GM19023 (cell line): ENCODE data around the gene C2CD3.

Experiments
- ATAC-seq: cut with Tn5 transposase; IDR thresholded peaks from one replicate; pipeline ENCODE4 v1.9.1; 2021; ENCODE audit warnings: mild to moderate bottlenecking, moderate library complexity; ENCODE audit not compliant: unreplicated experiment

Gene C2CD3

DNA sequence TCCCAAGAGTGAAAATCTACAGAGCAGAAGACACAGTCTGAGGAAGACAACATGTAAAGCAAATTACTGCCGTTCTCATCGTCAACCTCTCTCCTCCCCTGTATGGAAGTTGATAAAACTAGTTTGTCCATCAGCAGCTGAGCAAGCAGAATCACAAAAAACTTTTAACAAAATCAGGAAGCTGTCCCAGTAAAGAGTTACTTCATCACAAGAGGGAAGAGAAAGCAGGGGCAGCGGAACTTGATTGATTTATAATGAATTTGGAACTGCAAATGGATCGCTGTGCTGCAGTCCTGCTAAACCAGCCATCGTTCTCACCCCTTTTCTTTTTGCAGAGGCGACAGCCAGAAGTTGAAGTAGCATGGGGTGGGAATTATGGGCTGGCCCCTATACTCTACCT is 148.3 kb downstream of the C2CD3 start:
- no peak for ATAC-seq

DNA sequence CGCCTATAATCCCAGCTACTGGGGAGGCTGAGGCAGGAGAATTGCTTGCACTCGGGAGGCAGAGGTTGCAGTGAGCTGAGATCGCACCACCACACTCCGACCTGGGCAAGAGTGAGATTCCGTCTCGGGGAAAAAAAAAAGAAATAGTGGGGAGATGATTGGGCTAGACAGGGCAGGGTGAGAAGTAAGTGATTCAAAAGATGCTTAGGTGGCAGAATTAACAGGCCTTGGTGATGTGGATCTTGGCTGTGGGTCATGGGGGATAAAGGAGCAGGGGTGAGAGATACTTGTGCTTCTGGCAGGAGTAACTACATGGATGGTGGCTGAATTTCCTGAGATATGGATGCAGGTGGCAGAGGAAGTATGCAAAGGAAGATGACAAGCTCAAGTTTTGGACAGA is 148.8 kb downstream of the C2CD3 start:
- ATAC-seq = no peak

DNA sequence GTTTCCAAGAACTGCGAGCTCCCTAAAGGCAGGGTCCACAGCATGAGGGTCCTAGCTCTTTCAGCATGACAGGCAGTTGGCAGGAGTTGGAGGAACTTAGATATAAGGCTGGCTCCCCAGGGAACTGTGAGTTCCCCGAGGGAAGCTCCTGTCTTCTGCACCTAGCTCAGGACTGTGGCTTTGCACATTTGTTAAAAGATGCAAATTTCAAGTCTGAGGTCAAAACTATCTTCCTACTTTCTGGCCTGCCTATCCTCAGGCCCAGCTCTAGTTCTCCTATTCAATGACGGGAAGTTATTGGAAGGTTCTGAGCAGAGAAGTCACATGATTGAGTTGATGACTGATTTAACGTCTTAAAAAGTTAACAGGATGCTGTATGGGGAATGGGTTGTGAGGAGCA is 150.3 kb downstream of the C2CD3 start:
- no peak for ATAC-seq

DNA sequence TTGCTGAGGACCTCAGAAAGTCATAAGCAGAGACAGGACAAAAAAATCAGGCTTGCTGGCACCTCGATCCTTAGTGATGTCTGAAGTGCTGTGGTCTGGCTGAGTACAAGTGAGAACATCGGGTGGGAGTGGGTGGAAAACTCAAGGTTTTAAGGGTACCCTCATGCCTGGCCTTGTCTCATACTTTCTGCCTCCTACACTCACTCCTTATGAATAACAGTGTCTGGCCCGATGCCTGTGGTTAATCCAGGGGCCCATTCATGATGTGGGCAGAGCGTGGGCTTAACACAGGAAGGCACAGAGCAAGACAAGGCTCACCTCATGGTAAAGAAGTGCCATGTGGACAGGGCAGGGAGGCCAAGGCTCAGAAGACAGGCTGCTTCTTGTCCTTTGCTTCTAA is 150.9 kb downstream of the C2CD3 start:
- no peak for ATAC-seq

DNA sequence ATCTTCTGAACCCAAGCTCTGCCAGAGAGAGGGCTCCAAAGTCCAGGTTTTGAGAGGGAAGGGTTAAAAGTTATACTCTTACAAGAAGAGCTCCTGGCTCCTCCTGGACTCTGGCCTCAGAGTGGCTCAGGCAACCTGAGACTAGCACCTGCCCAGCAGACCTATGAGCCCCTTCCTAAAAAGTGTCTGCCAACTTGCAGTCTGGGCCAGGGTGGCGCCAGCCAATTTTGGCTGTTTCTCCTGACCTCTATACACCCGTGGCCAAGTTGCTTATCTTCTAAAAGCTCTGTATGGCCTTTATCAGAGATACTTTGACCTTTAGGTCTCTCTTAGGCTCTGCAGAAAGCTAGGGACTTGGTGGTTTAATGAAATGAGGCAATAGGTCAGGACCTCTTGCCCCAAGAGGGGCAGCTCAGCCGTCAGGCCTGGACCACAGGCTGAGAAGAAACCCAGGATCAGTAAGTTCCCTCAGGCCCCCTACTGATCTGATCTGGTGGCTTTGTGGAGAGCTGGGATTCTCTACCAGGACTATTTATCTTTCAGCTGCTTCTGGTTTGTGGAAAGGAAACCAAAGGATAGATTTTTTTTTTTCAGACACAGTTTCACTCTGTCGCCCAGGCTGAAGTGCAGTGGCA is 151.6 kb downstream of the C2CD3 start:
- ATAC-seq = no peak

DNA sequence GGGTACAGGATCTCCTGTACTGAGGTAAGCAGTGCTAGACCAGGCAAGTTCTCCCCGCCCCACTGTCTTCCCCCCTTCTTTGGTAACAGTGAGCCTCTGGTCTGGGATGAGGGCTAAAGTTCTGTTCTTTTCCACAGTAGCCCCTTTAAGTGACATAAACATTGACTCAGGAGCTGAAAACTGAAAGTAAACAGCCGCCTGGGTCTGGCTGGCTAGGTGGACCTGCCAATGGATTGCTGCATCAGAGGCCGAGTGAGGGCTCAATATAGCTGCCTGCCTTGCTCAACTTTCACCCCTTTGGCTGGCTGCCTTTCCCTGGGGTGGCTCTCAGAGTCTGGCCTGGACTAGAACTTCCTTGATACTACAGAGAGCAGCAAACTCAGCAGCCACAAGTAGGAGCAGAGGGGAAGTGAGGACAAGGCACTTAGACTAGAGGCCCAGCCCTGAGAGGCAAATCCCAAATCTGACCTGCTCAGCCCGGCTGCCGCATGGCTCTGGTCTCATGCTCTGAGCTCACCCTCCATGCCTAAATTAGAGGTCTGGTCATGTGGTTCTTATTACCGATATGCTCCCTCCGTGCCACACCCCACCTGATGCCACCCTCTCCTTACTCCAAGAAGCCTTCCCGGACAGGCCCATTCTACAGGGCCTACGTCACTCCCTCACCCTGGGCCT is 152.3 kb downstream of the C2CD3 start:
- ATAC-seq = no peak

DNA sequence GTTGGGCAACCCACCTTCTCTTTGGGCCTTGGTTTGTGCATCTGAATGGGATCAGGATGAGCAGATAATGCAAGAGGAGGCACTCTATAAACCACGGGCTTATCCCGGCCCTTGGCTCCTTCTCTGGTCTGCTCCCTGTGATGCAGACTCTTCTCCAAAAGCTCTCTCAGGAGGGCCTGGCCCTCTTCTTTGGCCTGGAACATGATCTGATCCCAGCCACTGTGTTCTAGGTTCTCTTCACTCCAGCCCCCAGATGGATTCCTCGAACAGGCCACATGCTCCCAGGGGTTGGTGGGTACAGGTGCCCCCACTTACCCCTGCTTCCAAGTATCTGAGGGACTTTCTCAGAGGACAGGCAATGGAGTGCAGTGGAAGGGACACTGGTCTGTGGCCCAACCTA is 153.2 kb downstream of the C2CD3 start:
- no peak for ATAC-seq

DNA sequence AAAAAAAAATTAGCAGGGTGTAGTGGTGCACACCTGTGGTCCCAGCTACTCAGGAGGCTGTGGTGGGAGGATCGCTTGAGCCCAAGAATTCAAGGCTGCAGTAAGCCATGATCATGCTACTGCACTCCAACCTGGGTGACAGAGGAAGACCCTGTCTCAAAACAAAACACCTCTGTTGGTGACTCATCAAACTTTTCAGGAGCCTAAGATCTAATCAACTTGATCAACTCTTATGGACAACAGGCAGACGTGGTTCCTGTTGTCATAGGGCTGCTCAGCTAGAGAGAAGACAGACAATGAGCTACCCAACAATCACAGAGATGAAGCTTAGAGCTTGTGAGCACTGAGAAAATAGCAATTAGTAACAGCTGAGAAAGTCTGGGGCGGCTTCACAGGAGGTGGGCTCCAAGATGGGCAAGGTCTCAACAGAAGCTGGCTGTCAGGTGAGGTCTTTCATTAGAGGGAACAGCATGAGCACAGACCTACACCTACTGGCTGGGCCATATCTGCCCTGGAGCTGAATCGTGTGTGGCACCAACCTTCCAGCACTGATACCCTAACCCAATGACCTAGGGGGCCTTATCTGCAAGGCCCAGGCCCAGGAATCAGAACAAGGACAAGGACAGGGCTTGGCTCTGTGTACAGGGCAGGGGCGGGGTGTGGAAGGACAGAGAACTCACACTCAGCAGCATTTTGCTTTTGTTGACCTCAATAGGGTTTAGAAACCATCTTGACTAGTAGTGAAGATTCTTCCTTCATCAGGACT is 154.7 kb downstream of the C2CD3 start:
- ATAC-seq = no peak

DNA sequence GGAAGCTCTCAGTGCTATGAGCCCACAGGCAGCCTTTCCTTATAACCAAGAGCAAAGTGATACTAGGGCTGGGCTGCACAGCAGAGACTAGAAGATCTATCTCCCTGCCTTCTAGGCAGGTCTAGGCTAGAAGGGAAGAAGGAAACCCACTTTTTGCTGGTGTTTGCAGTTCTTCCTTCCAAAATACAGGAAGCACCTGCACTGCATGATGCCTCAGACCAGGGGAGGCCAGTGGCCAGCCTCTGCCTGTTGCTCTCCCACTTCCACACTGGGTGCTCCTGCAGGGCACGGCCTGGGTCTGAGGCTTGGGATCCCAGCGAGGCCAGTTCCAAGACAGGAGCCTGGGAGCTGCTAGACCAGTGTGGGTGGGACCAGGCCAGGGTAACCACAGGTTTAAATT is 155.9 kb downstream of the C2CD3 start:
- ATAC-seq = no peak

DNA sequence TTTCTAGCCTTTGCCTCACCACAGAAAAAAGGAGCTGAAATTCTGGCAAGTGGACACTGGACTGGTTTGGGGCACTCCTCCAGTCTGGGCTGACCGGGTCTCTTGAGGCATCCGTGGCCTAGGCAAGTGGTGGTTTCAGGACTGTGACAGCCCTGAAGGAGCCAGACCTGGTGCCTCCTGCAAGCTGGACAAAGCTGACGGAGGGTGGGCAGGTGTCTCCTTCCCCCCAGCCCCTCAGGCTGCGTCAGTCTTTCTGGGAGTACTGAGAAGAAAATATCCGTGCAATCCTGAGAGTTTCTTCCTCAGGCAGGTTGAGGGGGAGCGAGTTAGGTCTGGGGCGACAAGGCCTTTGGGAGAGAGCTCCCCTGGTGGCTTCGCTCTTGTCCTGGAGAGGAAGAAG is 157.7 kb downstream of the C2CD3 start:
- no peak for ATAC-seq

DNA sequence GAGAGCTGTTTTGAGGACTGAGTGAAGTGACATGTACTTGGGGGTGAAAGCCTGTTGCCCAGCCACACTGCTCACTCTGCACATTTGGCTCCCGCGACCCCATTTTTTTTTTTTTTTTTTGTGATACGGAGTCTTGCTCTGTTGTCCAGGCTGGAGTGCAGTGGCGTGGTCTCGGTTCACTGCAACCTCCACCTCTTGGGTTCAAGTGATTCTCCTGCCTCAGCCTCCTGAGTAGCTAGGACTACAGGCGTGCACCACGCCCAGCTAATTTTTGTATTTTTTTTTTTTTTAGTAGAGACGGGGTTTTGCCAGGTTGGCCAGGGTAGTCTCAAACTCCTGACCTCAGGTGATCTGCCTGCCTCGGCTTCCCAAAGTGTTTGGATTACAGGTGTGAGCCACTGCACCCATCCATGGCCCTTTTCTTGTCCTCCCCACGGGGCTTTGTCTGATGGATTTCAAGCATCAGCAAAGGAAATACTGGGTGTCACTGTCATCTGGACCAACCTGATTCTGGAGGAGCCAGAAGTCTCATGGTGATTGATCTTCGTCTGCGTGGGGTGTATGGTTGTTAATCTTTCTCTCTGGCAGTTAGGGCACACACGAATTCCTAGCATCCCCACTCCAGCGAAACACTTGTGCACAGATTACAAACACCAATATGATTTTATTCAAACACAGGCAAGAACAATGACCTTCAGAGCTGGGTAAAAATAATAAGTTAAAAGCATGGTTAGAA is 158.6 kb downstream of the C2CD3 start:
- ATAC-seq = no peak

DNA sequence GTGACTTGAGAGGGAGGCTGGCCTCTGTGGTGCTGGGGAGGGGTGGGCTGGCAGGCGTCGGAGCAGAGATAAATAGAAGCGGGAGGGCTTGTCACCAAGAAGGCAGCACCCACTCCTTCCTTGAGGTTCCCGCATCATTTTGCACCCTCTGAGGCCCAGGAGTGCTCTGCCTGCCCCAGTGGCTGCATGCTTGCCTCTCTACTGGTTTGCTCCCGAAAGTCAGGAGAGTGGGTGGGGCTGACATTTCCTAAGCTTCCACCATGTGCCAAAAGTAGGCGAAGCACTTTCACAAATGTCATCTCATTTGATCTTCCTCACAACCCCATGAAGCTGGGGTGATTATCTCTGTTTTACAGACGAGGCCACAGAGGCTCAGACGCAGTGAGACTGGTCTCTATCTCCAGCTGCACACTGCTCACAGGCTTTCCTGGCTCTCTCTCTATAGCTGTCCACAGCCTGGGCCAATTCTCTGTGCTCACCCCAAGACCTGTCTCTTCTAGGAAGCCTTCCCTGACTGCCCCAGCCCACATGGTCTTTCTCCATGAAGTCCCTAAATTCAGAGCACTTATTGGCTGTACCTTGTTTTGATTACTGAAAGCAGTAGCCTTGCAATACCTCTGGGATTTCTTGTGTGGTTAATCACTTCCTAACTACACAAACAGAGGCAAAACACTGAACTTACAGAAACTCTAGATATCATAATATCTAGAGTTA is 159.3 kb downstream of the C2CD3 start:
- peak; percentile 74 for ATAC-seq

DNA sequence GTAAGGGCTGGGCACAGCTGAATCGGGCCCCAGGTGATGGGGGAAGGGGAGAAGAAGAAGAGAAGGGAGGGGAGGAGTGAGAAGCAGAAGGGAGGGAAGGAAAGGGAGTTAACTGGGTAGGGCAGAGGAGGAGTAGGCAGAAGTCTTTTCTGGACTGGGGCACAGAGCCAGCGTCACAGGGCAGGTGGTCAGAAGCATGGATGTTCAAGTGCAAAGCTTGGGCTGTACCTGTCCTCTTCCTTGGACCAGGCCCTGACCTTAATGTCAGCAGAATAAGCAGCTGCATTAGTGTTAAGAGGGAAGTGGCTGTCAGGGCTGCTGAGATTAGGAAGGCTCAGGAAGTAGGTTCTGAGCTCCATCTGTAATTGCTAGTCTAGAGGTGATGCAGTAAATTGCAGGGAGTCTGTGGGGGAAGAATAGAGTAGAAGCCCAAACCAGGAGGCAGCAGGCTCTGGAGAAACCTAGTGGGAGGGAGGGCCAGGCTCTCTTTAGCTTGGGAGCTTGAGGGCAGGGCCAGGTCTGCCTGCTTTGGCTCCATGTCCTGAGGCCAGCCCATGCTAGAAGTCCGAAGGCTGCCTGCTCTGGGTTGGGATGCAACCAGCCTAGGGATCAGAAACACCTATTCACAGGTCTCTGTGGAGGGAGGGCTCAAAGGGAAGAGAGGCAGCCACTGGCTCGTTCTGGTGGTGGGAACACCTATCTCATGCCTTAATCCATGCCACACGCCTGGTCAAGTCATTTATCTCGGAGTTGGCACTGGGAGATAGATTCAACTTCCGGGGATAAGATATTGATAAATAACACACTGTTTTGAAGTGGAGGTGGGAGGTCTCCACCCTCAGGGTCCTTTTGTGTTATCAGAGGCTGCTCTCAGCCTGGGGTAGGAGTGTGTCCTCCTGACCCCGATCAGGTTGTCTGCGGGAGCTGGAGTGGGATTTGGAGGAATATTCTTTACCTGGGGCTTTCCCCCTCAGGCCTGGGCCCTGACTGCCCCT is 160.2 kb downstream of the C2CD3 start:
- no peak for ATAC-seq

DNA sequence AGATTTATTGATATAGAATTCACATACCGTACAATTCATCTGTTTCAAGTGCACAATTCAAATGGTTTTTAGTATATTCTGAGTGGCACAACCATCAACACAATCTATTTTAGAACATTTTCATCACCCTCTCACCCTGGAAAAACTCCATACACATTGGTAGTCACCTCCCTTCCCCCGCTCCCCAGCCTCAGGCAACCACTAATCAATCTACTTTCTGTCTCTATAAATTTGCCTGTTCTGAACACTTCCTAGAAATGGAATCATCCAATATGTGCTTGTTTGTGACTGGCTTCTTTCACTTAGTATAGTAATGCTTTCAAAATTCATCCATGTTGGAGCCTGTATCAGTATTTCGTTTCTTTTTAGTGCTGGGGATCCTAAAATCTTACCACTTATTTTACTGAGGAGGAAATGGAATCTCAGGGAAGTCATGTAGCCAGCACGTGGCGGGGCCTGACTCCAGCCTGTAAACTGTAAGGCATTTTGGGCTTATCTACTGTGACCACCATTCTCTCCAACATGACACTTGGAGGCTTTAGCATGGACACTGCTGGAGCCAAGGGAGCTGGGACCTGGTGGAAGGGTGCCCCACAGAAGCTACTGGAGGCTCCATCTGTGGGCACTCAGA is 161.0 kb downstream of the C2CD3 start:
- ATAC-seq = no peak

DNA sequence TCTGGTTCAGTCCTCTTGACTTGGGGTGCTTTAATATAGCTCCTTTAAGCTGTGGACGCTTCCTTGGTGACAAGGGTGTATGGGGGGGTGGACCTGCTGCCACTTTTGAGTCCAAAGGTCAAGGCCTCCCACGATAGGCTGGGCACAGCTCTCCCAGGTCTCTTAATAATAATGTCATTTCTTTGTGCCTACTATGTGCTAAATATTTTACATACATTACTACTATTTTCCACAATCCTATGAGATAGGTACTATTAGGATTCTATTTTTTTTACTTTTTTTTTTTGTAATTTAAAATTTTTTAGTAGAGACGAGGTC is 161.6 kb downstream of the C2CD3 start:
- ATAC-seq = no peak

DNA sequence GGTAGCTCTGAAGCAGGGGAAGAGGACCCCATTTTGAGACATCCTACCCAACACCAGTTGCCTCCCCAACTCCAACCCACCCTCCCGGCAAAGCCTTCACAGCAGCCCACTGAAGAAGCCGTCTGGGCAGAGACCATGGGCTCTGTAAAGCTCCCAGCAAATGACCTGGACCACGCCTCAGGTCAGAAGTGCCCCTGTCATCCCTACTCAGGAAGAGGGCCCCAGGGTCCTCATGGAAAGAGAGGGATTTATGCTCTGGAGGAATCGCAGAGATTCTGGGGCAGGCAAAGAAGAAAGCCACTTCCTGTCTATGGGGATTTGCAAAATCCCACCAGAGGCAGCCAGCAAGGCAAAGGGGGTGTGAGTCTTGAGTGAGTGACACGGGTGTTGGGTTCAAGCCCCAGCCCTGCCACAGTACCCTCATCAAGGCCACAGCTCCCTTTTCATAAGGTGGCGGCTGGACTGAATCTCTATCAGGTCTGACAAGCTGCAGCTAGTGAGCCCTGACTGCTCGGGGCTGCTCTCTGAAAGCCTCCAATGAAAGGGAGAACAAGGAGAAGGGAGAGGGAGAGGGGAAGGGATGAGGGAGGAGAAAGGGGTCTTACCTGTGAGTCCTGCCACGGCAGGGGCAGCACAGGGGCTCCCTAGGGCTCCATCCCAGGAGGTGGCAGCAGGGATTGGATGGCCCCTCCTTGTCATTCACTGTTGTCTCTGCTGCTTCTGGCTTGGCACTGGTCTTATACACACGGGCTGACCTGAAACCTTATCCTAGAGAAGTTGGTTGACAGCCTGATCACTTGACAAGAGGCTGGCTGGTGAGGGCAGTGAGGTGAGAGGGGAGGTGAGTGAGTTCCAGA is 162.2 kb downstream of the C2CD3 start, which contains the start of gene UCP3:
TSS of gene UCP3 (minus strand) at position 713 of the 857 bp plus-strand sequence. CDS start 2,043 bp downstream, outside the sequence.
- no peak for ATAC-seq

DNA sequence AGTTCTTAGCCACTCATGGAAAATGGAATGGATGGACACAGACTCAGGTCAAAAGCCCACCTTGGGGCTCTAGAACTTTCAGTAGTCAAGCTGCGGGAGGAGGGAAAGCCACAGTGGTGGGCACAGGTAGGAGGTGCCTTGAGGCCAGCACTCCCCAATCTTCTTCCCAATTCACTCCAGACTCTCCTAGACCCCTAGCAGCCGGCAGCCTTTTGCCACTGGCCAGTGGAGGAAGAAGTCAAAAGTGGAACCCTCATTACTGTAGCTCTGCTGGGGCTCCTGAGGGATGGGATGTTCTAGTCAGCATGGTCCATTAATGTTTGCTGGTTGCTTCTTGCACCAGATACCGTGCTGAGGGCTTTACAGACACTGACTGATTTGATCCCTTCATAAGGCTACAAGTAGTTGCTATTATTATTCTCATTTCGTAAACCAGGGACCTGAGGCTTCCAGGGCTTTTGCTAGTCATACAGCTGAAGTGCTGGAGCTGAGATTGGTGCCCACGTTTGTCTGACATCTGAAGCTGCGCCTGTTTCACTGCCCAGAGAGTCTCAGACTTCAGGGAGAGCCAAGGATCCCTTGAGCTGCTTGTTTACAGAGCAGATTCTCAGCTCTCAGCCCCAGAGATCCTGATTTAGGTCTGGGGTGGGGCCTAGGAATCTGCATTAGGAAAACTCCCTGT is 163.0 kb downstream of the C2CD3 start:
- no peak for ATAC-seq
